Chondrocyte (in vitro differentiated cells): ENCODE data around the gene ZNF398. TPM values are rescaled to one million over a fixed set of nuclear protein-coding genes. Genes with fewer than 3 reads are reported as not detected.

Experiments used
- DNase-seq: peaks from one replicate; pipeline ENCODE4 v3.0.0; 2021; ENCODE audit warnings: mixed read lengths, low spot score
- H3K27ac Mint-ChIP-seq: one replicate; pipeline ENCODE4 v1.8.0; 2021; ENCODE audit warnings: mild to moderate bottlenecking, moderate library complexity, mixed read lengths; ENCODE audit not compliant: unreplicated experiment
- H3K27me3 Mint-ChIP-seq: 2 replicates; pipeline ENCODE4 v1.8.0; 2021; ENCODE audit warnings: low read depth, mixed read lengths
- H3K36me3 Mint-ChIP-seq: 2 replicates; pipeline ENCODE4 v1.8.0; 2021; ENCODE audit warnings: low read depth, mixed read lengths
- H3K4me1 Mint-ChIP-seq: 2 replicates; pipeline ENCODE4 v1.8.0; 2021; ENCODE audit warnings: low read depth, mild to moderate bottlenecking, mixed read lengths
- H3K4me3 Mint-ChIP-seq: one replicate; pipeline ENCODE4 v1.8.0; 2021; ENCODE audit warnings: mild to moderate bottlenecking, moderate library complexity, mixed read lengths; ENCODE audit not compliant: unreplicated experiment
- H3K9me3 Mint-ChIP-seq: 2 replicates; pipeline ENCODE4 v1.8.0; 2021; ENCODE audit warnings: low read depth, mixed read lengths
- total RNA-seq: library from RNA; stranded (reverse); gene quantifications from 3 replicates; pipeline ENCODE4 v1.2.1, GENCODE V29; 2021
- TF ChIP-seq, protein P1 (sequence below): fragments of 200-600 bp; sonication (generic); IDR thresholded peaks from 2 replicates; pipeline ENCODE4 v1.5.0; 2021; ENCODE audit warnings: antibody characterized with exemption, mild to moderate bottlenecking, moderate library complexity

ZNF398 gene
- total RNA-seq, 1 donor from 2014 or later: 14.9 TPM

DNA sequence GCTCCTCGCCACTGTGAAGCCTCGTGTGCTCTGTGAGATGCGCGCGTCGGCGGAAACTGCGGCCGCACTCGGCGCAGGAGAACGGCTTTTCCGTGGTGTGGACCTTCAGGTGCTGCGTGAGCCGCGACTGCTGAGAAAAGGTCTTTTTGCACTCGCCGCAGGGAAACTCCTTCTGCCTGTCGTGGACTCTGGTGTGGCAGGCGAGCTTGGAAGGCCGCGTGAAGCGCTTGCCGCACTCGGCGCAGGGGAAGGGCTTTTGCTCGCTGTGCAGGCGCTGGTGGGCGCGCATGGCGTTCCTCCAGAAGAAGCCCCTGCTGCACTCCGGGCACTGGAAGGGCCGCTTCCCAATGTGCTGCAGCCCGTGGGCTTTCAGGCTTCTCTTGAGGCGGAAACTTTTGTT lies 43.0 kb upstream of the ZNF398 start:
- Mint-ChIP-seq H3K4me1 (peaks cover 6% of the 10 kb centered on the region), H3K4me3 (no peak overlapping the region), H3K9me3 (no peaks in the 10 kb centered on the region), H3K27me3 (no peaks in the 10 kb centered on the region), H3K27ac (no peak overlapping the region), H3K36me3 (peaks cover 2% of the 10 kb centered on the region)
- DNase-seq: no peak
- TF ChIP-seq, protein P1, sequence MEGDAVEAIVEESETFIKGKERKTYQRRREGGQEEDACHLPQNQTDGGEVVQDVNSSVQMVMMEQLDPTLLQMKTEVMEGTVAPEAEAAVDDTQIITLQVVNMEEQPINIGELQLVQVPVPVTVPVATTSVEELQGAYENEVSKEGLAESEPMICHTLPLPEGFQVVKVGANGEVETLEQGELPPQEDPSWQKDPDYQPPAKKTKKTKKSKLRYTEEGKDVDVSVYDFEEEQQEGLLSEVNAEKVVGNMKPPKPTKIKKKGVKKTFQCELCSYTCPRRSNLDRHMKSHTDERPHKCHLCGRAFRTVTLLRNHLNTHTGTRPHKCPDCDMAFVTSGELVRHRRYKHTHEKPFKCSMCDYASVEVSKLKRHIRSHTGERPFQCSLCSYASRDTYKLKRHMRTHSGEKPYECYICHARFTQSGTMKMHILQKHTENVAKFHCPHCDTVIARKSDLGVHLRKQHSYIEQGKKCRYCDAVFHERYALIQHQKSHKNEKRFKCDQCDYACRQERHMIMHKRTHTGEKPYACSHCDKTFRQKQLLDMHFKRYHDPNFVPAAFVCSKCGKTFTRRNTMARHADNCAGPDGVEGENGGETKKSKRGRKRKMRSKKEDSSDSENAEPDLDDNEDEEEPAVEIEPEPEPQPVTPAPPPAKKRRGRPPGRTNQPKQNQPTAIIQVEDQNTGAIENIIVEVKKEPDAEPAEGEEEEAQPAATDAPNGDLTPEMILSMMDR: no peak

DNA sequence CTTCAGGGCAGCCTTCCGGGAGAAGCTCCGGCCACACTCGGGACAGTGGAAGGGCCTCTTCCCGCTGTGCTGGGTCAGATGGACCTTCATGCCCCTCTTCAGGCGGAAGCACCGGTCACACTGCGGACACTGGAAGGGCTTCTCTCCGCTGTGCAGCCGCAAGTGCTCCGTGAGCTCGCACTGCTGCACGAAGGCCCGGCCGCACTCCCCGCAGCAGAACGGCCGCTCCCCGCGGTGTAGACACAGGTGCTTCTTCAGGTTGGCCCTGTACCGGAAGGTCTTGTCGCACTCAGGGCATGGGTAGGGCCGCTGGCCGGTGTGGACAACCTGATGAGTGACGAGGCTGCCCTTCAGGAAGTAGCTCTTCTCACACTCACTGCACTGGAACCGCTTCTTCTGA lies 42.5 kb upstream of the ZNF398 start:
- peaks cover 4% of the 10 kb centered on the region for H3K36me3 Mint-ChIP-seq
- H3K27me3 Mint-ChIP-seq: no peaks in the 10 kb centered on the region
- H3K9me3 Mint-ChIP-seq: no peaks in the 10 kb centered on the region
- DNase-seq: no peak
- TF ChIP-seq, protein P1: no peak
- peaks cover 6% of the 10 kb centered on the region for H3K4me1 Mint-ChIP-seq
- no peak overlapping the region for H3K4me3 Mint-ChIP-seq
- H3K27ac Mint-ChIP-seq: no peak overlapping the region

DNA sequence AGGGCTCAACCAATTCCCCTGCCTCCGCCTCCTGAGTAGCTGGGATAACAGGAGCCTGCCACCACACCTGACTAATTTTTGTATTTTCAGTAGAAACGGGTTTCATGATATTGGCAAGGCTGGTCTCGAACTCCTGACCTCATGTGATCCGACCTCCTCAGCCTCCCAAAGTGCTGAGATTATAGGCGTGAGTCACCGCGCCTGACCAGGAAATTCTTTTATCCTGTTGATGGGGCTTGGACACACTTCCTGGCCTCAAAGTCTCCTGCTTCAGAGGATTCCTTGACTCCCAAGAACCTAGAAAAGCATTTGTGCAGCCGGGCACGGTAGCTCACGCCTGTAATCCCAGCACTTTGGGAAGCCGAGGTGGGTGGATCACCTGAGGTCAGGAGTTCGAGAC lies 37.3 kb upstream of the ZNF398 start:
- H3K27me3 Mint-ChIP-seq: no peaks in the 10 kb centered on the region

DNA sequence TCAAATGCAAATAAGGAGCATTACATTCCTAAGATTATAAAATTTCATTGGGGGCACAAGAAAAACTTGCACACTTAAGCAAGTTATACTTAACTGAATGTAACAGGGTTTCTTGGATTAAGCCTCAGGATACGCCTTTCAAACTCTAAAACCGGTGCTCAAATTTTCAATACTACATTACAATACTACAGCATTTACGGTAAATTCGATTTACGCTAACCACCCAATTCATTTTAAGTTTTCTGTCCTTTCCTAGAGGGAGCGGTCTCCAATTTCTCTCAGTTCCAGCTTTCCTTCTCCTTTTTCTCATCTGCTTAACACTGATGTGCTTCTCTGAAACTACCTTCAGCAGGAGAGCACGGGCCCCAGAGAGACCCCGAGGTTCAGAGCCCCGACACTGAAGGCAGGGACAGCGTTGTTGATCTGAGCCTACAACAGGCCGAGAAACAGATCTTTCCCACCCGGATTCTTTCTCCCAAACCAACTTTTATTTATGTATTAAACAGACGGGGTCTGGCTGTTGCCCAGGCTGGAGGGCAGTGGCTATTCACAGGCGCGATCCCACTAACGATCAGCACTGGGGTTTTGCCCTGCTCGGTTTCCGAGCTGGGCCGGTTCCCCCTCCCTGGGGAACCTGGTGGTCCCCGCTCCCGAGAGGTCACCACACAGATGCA lies 21.9 kb upstream of the ZNF398 start:
- Mint-ChIP-seq H3K4me1 (peaks cover 23% of the 10 kb centered on the region), H3K27me3 (no peaks in the 10 kb centered on the region), H3K4me3 (peak overlapping the region; percentile 100), H3K36me3 (peaks cover 3% of the 10 kb centered on the region), H3K27ac (peak overlapping the region; percentile 100), H3K9me3 (no peaks in the 10 kb centered on the region)
- no peak for DNase-seq
- TF ChIP-seq, protein P1: no peak

More for the DNA sequence above, 37.3 kb upstream of the ZNF398 start:
- TF ChIP-seq, protein P1: no peak
- Mint-ChIP-seq H3K36me3 (peaks cover 2% of the 10 kb centered on the region), H3K4me3 (no peak overlapping the region), H3K9me3 (no peaks in the 10 kb centered on the region), H3K4me1 (no peaks in the 10 kb centered on the region), H3K27ac (no peak overlapping the region)
- no peak for DNase-seq

DNA sequence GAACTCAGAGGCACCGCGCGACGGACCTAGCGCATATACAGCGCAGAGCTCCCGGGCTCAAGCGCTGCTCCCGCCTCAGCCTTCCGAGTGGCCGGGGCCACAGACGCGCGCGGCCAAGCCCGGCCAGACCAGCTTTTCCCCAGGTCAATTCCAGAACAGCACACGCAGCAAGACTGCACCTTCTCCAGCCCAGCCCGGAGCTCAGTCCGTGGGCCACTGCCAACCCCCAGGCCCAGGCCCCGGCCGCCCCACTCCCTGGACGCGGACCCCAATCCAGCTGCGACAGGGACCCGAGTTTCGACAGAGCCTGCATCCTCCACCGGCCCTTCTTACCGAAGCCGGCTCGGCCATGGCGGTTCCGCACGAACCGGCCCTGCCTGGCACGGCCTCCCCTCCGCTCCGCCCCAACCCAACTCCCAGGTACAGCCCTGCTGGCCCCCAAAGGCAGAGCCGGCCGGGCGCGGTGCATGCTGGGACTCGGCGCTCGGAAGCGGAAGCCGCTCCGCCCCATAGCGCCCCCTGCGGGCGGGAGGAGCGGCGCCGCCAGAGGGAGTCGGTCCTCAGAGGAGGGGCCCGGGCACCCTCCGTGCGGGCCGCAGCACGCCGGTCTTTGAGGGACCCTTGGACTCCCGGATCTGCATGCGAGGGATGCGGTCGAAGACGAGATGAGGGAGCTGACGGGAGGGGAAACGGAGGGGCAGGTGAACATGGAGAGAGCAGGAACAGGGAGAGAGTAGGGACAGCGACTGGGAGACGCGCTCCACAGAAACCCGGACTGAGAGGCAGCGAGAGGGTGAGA lies 21.2 kb upstream of the ZNF398 start, which contains the start of gene ZNF425:
Gene ZNF425, minus strand, starts transcription at position 462 of the 799 bp plus-strand sequence. Its CDS starts 111 bp downstream, at position 351.
- Mint-ChIP-seq H3K27me3 (no peaks in the 10 kb centered on the region), H3K36me3 (peaks cover 9% of the 10 kb centered on the region), H3K4me3 (peak within 1 kb of the TSS; percentile 100), H3K9me3 (peaks cover 6% of the 10 kb centered on the region), H3K27ac (peak within 1 kb of the TSS; percentile 100), H3K4me1 (peaks cover 23% of the 10 kb centered on the region)
- DNase-seq: peak; percentile 96
- TF ChIP-seq, protein P1: peak; percentile 96
